Measurements from ENCODE around the gene ACOXL.
A peak's percentile ranks its signal among the peaks of the same experiment; 100 is the strongest.

DNA sequence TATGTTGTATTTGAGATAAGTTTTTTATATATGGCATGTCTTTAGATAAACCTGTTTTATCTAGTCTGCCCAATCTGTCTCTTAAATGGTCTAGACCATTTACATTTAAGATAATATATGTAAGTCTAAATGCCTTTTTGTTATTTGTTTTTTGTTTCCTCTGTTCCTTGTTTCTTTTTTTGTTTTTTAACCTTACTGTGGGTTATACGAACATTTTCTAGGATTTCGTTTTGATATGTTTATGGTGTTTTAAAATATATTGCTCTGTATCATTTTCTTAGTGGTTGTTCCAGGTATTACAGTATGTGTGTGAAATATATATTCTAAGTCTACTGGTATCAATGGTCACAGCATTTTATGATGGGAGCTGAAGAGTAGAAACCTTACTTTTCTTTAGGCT lies 401.7 kb downstream of the ACOXL start:
- no peak for TF ChIP-seq POLR2A (IDR thresholded peaks at IDR 0.05)
- TF ChIP-seq, protein P1, sequence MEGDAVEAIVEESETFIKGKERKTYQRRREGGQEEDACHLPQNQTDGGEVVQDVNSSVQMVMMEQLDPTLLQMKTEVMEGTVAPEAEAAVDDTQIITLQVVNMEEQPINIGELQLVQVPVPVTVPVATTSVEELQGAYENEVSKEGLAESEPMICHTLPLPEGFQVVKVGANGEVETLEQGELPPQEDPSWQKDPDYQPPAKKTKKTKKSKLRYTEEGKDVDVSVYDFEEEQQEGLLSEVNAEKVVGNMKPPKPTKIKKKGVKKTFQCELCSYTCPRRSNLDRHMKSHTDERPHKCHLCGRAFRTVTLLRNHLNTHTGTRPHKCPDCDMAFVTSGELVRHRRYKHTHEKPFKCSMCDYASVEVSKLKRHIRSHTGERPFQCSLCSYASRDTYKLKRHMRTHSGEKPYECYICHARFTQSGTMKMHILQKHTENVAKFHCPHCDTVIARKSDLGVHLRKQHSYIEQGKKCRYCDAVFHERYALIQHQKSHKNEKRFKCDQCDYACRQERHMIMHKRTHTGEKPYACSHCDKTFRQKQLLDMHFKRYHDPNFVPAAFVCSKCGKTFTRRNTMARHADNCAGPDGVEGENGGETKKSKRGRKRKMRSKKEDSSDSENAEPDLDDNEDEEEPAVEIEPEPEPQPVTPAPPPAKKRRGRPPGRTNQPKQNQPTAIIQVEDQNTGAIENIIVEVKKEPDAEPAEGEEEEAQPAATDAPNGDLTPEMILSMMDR (IDR thresholded peaks at IDR 0.05) = peak in 3 of 7 experiments; percentile 6 to 38 (median 18)

Measured in body of pancreas (tissue), 4 donors.